ENCODE results near the gene DIP2C.
"Not testable (repeated sequence)": the region's sequence is repeated elsewhere in the genome, so short reads cannot be mapped to it uniquely, and the experiment has no call there.

Gene DIP2C

GRCh38 chr10:693506-693905, 4.0 kb upstream of the DIP2C start:
- no peak for DNase-seq

DNA sequence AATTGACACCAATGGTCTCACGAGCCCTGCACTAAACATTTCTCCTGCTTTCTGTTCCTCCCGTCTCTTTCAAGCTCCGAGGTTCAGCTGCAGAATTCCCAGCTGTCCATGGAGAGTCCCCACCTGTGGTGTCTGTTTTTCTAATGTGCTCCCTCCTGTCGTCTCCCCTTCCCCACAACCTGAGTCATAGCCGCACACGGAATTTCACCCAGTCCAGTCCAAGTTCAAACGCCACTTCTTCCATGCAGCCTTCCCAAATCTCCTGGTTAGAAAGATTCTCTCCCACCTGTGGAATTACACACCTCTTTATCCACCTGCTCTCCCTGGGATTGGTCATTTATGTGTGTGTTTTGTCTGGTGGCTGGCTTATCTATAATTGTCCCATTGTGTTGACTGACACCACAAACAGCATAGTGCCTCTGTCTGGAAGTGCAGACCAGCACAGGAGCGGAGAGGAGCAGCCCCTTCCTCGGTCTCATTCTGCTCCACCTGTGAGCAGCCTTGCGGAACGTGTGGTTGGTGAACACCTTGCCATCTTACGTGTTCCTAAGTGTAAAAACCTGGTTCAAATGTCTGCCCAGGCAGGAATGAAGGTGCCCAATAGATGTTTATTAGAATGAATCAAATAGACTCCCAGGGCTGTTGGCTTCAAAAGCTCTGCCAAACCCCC, 3.3 kb upstream of the DIP2C start:
- DNase-seq: no peak

GRCh38 chr10:691216-691615, 1.7 kb upstream of the DIP2C start:
- no peak for DNase-seq

DNA sequence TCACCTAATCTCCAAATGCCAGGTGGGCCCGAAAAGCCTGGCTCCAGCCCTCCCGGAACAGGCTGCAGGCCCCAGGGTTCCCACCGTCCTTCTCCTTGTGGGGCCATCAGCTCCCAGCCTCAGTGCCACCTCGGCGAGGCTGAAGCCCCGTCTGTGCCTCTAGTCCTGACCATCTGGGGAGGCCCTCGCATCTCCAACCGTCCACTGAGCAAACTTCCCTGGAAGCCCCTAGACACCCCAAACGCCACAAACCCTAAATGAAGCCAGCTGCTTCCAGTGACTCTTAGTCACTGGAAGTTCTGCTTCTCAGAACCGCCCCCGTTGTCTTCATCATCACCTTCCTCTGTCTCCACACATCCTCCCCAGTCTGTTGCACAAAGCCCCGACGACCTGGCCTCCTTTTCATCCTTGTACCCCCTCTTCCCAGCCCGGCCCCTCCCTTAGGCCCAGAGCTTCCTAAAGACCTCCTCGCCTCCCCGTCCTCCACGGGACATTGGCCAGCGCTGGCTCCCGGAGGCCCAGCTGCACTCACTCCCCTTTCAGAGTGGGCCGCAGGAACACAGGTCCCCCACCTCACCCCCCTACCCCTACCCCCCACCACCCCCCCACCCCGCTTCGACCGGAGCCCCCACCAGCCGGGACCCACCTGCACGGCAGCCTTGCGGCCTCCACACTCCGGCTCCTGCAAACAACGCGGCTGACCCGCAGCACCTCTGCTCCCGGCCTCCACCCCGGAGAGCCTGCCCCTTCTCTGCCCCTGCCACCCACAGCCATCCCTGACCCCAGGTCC, 1.1 kb upstream of the DIP2C start:
- DNase-seq: peak in 1 of 2 experiments; percentile 18

GRCh38 chr10:689121-689451, 382 bp downstream of the DIP2C start:
- DNase-seq: no peak

DNA sequence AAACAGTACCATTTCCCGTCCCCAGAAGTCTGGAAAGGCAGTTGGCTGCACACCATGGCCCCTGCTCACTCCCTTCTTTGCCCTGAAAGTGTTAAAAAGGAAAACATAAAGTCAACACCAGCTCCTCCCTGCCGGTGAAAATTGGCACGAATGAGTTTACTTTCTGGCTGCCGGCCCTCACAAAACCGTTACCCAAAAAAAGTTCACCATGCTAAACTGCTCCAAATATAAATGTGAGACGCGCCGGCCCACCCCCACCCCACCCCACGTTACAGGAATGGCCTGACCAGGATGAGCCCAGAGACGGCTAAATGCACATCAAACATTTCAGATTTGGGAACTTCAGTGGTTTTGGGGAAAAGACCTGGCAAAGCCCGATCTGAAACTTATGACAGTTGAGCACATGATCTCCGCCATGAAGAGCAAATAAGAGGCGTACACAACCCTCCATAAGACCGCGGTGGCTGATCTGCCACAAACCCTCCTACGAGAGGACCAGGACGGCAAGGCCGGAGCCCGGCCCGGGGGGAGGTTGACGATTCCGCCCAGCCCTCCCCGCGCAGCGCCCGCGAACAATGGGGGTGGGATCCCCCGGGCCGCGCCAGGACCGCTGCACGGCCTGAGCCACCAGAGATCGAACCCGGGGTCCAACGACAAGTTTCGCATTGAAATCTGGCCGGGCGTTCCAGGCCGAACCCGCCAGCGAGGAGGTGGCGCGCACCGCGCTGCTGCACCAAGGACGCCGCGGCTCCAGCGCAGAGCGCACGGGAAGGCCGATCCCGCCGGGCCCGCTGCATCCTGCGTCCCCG, 952 bp downstream of the DIP2C start:
- no peak for DNase-seq

DNA sequence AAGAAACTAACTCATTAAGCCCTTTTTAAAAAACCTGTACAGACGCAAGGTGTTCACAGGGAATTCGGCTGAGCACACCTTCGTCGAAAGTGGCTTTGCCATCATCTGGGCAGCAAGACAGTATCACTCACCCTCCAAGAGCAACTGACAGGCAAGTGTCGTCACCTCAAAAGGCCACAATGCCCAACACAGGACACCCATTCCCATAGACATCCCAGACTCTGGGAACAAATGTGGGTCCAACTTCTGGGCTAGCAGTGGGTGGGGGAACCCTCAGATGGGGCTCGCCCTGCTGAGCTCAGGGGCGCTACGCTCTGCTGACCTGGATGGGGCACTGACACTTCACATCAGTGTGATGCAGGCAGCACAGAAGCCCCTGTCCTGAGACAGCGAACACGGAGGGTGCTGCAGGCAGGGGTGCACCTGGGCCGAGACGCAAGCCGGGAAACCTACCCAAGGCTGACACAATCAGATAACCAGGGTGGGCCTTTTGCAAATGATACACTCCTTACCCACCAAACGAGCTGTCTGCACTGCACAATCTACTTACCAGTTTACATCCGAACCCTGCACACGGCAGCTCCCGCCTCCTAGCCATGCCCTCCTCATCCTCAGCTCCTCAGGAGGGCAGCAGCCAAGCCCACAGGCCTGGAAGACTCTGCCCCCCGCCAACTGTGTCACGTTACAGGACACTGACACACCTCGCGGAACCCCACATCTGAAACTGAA, 1.7 kb downstream of the DIP2C start:
- no peak for DNase-seq

- no peak for DNase-seq
These were observed 3.1 kb downstream of the DIP2C start for GRCh38 chr10:686155-686931.

GRCh38 chr10:685613-686012, 3.9 kb downstream of the DIP2C start:
- no peak for DNase-seq

GRCh38 chr10:683448-684071, 5.9 kb downstream of the DIP2C start:
- no peak for DNase-seq

- no peak for DNase-seq
These were observed 6.5 kb downstream of the DIP2C start for GRCh38 chr10:682931-683447.

- no peak for DNase-seq
These were observed 7.7 kb downstream of the DIP2C start for GRCh38 chr10:681670-682318.

DNA sequence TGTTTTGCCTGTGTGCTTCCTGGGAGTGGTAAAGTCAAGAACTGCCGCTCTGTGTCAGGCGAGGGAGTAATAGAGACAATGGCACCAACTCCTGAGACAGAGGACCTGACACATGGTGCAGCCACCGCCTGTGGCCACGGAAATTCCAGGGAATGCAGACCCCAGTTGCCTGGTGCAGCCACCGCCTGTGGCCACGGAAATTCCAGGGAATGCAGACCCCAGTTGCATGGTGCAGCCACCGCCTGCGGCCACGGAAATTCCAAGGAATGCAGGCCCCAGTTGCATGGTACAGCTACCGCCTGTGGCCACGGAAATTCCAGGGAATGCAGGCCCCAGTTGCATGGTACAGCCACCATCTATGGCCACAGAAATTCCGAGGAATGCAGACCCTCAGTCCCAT, 8.7 kb downstream of the DIP2C start:
- DNase-seq: no peak

- no peak for DNase-seq
These were observed 9.3 kb downstream of the DIP2C start for GRCh38 chr10:680146-680545.

- no peak for DNase-seq
These were observed 9.9 kb downstream of the DIP2C start for GRCh38 chr10:679556-679955.

DNA sequence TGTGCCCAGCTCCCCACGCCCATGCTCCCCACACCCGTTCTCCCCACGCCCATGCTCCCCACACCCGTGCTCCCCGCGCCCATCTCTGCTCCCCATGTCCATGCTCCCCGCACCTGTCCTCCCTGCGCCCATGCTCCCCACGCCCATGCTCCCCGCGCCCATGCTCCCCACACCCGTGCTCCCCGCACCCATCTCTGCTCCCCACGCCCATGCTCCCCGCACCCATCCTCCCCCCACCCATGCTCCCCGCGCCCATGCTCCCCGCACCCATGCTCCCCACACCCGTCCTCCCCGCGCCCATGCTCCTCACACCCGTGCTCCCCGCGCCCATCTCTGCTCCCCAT, 10.8 kb downstream of the DIP2C start:
- not testable (repeated sequence) for DNase-seq

DNA sequence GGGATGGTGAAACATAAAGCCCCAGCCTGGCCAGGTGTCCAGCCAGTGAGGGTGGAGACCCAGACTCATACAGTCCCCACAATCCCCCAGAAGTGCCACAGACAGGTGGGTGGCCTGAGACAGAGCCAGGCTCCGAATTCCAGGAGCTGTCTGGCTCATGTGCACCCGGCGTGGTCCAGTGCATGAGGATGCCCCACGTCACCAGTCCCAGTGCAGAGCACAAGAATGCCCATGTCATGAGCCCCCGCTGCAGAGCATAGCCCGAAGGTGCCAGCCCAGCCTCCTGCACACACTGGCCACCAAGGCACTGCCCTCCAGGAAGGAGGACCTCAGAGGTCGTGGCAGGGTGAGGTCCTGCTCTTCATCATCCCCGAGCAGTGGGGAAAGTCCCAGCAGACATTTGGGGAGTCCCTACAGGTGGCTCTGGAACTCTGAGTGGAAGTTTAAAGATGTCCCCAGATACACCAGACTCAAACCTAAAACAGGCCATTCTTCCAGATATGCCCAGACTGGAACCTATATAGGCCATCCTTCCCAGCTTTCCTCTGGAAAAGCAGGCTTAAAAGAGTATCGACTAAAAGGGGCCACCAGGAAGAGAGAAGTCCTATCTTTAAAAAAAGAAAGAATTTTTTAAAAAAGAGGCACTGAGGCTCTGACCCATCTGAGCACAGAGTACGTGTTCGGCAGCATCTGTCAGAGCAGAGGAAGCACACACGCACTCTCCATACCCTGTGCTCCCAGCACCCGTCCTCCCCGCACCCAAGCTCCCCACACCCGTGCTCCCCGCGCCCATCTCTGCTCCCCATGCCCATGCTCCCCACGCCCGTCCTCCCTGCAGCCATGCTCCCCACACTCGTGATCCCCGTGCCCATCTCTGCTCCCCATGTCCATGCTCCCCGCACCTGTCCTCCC, 11.5 kb downstream of the DIP2C start:
- DNase-seq: no peak

GRCh38 chr10:677038-677437, 12.4 kb downstream of the DIP2C start:
- peak in 1 of 2 experiments; percentile 14 for DNase-seq

GRCh38 chr10:676178-676577, 13.3 kb downstream of the DIP2C start:
- no peak for DNase-seq

GRCh38 chr10:675532-675931, 13.9 kb downstream of the DIP2C start:
- no peak for DNase-seq

Measured in activated CD4-positive, alpha-beta T cell treated with anti-CD3 and anti-CD28 coated beads, Interleukin-2, amount 50 U/mL, for 48 hours (primary cell).